Eye (tissue), 1 donor: ENCODE results near the gene SMIM13.
A peak's percentile ranks its signal among the peaks of the same experiment; 100 is the strongest.
"Not testable (repeated sequence)": the region's sequence is repeated elsewhere in the genome, so short reads cannot be mapped to it uniquely, and the experiment has no call there.

Source experiments
- DNase-seq: peaks from one replicate; pipeline ENCODE4 v3.0.0-alpha.2; 2015

The SMIM13 gene

DNA sequence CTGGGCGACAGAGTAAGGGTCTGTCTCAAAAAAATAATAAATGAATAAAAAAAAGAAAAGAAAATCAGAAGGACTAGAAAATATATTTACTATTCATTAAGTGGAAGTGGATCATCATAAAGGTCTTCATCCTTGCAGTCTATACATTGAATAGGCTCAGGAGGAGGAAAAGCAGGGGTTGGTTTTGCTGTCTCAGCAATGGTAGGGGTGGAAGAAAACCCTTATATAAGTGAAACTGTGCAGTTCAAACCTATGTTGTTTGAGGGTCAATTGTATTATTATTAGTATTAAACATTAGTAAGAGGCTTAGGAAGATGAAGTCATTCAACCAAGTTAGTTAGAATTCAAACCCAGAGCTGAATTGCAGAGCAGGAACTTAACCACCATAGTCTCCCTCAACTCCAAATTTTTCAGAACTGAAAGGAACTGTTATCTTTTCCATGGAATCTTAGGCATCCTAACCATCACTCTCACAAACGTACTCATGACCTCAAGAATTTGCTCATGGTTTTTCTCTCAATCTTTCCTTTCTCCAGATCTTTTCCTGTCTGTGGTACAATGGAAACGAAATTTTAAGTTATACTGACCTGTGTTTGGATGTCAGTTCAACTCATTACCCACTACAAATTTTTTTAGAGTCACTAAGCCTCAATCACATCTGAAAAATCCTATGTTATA is 7.7 kb upstream of the SMIM13 start:
- DNase-seq = no peak

DNA sequence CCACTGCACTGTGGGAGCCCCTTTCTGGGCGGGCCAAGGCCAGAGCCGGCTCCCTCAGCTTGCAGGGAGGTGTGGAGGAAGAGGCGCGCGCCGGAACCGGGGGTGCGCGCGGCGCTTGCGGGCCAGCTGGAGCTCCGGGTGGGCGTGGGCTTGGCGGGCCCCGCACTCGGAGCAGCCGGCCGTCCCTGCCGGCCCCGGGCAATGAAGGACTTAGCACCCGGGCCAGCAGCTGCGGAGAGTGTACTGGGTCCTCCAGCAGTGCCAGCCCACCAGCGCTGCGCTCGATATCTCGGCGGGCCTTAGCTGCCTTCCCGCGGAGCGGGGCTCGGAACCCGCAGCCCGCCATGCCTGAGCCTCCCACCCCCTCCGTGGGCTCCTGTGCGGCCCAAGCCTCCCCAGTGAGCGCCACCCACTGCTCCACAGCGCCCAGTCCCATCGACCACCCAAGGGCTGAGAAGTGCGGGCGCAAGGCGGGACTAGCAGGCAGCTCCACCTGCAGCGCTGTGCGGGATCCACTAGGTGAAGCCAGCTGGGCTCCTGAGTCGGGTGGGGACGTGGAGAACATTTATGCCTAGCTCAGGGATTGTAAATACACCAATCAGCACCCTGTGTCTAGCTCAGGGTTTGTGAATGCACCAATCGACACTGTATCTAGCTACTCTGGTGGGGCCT is 6.4 kb upstream of the SMIM13 start:
- not testable (repeated sequence) for DNase-seq

DNA sequence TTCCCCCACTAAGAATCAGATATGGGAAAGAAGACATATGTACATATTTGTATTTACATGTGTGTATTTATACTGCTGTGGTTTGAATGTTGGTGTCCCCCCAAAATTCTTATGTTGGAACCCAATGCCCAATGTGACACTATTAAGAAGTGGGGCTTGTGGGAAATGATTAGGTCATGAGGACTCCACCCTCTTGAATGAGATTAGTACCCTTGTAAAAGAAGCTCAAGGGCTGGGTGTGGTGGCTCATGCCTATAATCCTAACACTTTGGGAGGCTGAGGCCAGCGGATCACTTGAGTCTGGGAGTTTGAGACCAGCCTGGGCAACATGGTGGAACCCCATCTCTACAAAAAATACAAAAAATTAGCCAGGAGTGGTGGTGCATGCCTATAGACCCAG is 3.9 kb upstream of the SMIM13 start:
- DNase-seq = no peak

DNA sequence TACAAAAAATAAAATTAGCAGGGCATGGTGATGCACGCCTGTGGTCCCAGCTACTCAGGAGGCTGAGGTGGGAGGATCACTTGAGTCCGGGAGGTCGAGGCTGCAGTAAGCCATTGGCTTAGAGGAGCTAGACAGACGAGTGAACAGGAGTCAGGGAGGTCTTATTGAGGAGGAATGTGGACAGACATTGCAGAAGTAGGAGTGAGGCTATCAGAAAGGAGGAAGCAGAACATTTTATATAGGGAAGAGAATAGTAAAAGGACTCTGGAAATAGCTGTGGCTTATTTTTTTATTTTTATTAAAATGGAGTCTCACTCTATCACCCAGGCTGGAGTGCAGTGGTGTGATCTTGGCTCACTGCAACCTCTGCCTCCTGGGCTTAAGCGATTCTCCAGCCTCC is 2.5 kb upstream of the SMIM13 start:
- not testable (repeated sequence) for DNase-seq

DNA sequence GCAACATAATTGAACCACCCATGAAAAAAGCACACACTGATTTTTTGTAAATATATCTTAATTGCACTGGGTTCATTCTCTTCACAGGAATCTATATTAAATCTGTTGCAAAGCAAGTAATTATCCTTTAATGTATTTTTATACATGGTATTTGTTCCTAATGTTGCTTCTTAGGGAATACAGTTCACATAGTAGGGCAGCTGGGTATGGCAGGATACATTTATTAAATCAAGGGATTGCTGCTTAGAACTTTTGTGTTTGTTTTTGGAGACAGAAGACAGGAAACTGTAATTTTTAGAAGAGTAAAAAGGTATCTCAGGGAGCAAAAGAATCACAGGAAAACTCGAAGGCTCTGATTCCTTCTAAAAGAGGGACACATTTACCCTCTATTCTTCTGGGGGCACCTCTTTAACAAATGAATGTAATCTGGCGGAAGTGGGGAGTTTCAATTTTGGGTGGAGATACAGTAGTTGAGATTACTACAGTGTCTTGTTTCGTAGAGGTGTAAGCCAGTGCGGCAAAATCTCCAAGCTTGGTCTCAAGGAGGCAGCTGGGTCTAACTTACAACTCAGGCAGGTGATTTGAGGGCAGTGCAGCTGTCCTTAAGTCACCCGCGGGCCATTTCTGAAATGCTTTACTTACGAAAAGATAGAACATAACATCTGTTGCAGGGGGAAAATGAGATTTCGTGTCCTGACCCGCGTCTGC is 812 bp upstream of the SMIM13 start:
- DNase-seq = no peak

DNA sequence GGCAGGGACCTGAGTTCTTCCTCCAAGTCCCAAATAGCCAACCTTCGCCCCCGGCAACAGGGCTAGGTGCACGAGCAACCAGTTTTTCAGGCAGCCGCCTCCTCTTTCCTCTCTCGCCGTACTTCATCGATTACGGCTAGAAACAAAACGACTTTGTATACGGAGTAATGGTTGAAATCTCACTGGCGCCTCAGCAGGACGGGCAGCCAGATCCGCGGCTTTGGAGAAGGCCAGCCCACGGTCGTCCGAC is 333 bp upstream of the SMIM13 start:
- no peak for DNase-seq

DNA sequence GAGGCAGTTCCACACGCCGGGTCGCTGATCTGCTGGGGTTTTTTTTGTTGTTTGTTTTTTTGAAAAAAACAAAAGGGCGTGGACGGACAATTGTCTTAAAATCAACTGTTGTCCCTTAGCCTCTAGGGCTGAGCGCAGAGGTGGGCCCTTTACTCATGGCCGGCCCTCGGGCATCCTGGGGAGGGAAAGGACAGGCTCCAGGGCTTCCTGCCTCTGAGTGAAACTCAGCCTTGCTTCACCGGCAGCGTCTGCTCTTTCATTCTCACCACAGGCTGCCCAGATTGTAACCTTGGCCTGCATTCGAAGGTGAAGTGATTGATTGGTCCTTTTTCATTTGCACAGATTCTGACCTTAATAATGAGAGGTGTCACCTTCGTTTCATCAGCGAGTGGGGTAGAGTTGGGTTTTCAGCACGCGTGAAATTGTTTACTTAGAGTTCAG is 797 bp downstream of the SMIM13 start:
- DNase-seq = peak; percentile 77

DNA sequence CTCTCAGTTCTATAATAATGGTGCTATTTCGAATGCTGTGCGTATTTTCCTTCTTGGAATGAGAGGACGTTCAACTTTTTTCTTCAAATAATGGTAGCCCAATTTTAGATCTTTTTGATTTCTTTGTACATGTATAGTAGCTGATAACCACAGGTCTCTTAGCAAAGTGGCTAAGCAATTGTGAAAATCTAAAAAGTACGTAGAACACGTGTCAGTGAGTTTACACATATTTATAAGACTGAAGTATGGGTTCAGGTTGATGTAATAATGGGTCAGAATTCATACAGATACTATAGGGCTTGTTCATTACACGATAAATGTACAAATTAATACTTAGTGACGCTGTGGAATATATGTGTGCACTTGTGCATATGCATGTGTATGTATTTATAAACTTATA is 1.3 kb downstream of the SMIM13 start:
- DNase-seq = no peak

DNA sequence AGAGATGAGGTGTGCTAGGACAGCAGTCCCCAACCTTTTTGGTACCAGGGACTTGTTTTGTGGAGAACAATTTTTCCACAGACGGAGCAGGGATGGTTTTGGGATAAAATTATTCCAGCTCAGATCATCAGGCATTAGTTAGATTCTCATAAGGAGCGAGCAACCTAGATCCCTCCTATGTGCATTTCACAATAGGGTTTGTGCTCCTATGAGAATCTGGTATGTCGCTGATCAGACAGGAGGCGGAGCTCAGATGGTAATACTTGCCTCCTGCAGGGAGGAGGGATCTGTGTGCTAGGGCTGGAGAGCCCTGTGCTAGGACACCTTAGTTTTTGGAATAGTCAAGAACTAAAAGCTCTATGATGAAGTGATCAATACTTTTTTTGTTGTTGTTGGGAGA is 2.5 kb downstream of the SMIM13 start:
- DNase-seq = peak; percentile 50

DNA sequence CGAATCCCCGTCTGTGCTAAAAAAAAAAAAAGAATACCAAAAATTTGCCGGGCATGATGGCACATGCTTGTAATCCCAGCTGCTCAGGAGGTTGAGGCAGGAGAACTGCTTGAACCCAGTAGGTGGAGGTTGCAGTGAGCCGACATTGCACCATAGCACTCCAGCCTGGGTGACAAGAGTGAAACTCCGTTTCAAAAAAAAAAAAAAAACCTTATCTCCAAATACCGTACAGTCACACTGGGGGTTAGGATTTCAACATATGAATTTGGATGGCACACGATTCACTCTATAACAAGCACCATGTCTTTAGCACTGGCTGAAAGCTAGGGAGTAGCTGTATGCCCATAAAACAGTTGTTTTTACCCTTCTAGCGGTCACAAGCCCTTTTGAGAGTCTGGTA is 3.8 kb downstream of the SMIM13 start:
- no peak for DNase-seq

DNA sequence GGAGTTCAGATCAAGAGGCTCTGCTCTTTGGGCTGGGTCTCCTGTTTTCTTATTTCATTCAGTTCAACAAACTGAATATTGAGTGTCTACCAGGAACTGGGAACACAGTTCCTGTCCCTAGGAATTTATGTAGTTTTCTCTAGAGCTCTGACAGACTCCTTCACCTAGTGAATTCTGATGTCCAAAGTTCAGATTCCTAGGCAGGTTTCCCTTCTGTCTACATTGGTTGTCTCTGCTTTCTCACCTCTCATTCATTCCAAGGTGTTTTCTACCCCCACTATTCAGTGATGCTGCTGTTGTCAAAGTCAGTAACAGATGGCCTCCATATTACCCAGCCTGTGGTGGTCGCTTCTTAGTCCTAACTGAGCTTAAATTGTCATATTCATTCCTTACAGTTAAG is 4.4 kb downstream of the SMIM13 start:
- no peak for DNase-seq

DNA sequence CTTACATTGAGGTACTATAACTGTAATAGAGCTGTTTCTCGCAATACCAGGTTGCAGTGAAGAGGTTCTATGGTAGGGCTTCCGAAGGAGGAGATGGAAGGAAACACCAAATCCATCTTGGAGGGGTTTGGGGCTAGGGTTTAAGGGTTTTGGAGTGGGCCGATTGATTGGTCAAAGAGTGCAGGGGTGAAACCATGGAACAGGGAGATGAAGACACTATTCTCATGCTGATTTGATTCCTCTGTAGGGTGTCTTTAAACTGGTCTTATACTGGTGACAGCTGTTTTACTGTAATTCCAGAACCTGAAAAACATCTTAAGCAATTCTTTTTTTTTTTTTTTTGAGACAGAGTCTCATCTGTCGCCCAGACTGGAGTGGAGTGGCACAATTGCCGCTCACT is 7.8 kb downstream of the SMIM13 start:
- DNase-seq = no peak

DNA sequence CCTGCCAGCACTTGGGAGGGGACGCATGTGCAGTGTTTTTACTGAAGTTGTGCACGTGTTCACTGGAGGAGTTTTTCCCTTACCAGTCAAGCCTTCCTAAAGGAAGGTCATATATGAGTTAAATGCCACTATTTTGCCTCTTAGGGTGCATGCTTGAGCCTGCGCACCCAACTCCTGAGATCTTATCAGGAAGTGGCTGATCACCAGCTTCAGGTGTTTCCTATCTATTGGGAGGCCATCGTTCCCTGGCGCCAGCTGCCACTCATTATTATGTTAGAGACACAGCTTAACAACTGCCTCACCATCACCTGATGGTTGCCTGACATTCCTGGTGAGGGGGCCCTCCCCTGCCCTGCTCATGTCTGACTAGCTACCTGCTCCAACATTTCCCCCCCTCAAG is 9.4 kb downstream of the SMIM13 start:
- DNase-seq = no peak

DNA sequence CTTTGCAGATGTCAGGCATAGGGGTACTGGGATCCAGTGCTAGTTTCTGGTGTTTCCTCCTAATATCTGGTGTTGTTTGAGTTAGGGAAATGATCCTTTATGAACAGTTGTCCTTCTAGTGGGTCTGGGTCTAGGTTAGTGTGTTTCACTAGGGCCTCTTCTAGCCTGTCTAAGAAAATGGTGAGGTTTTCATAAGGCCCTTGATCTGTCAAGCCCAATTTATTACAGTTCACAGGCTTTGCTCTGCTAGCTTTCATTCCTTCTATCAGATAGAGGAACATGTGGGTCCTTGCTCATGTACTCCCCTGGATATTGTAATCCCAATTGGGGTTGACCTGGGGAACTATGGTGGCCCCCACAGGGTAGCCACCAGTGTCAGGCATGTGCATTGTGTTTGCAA is 15.1 kb downstream of the SMIM13 start:
- DNase-seq = peak; percentile 76

DNA sequence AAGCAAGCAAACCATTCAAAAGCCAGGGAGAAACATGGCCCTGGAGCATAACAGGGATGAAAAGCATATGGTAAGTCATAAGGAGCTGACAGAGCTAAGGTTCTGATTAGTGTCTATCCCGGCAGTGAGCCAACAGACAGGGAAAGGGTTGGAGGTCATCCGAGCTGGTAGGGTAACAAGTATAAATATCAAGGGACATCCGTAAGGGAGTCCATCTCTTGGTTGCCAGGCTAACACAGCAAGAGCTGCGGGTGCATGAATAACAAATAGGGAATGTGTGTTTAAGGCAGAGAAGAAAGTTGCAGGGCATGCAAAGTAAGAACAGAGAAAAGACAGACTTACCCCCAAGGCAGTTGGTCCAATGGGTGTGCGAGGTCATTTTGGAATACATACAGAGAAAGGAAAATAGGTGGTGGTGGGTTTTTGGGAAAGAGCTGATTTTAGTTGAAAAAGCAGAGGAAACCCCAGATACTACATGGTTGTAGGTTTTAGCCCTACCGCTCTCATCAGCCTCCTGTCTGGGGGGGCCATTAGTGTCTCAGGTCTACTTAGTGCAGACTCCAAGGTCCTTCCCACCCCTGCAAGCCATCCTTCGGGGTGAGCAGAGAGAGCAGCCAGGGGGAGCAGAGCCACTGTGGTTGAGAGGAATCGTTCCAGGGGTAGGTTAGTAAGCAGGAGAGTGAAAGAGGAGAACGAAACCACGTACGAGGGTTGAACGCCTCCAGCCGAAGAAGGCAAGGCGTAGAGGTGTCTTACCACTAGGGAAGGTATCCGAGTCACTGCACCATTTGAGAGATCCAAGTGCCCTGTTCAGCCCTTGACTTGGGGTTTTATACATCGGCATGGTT is 17.5 kb downstream of the SMIM13 start, which contains the start of gene ERVFRD-1:
Gene ERVFRD-1, minus strand, starts transcription at position 805 of the 848 bp plus-strand sequence. CDS start 6,415 bp downstream, outside the sequence.
- no peak for DNase-seq

DNA sequence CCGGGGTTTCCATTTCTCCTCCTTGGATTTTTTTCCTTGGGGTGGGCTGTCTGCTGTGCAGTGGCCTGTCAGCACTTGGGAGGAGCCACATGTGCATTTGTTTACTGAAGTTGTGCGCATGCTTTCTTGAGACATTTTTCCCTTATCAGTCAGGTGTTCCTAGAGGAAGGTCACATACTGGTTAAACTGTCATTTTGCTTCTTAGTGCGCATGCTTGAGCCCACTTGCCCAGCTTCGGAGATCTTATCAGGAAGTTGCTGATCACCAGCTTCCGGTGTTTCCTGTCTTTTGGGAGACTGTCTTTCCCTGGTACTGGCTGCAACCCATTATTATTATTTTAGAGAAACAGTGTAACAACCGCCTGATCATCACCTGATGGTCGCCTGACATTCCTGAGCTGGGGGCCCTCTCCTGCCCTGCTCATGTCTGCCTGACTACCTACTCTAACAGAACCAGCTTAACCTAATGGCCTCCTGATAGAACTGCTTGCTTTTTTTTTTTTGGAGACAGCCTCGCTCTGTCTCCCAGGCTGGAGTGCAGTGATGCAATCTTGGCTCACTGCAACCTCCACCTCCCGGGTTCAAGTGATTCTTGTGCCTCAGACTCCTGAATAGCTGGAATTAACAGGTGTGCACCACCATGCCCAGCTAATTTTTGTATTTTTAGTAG is 18.3 kb downstream of the SMIM13 start:
- no peak for DNase-seq

DNA sequence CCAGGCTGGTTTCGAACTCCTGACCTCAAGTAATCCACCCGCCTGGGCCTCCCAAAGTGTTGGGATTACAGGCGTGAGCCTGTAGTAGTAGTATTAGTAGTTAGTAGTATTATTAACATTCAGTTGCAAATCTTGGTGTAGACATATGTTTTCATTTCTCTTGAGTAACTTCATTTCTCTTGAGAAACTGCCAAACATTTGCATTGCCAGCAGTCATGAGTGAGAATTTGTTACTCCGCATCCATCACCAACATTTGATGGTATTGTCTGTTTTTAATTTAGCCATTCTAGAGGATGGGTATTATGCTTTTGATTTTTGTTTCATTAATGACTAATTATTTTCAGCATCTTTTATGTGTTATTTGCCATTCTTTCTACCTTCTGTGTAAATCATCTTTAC is 19.4 kb downstream of the SMIM13 start:
- DNase-seq = no peak

DNA sequence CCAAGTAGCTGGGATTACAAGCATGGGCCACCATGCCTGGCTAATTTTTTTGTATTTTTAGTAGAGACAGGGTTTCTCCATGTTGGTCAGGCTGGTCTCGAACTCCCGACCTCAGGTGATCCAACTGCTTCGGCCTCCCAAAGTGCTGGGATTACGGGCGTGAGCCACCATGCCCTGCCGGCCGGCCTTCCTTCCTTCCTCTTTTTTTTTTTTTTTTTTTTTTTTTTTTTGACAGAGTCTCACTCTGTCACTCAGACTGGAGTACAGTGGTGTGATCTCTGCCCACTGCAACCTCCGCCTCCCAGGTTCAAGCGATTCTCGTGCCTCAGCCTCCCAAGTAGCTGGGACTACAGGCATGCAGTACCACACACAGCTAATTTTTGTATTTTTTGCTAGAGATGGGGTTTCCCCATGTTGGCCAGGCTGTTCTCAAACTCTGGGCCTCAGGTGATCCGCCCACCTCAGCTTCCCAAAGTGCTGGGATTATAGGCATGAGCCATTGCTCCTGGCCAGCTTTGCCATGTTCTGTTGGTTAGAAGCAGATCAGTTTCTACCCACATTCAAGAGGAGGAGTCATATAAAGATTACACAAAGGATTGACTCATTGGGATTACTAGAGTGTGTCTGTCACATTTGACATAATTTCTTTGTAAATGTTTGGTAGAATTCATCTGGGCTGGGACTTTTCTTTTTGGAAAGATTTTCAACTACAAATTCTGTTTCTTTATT is 22.3 kb downstream of the SMIM13 start:
- not testable (repeated sequence) for DNase-seq

DNA sequence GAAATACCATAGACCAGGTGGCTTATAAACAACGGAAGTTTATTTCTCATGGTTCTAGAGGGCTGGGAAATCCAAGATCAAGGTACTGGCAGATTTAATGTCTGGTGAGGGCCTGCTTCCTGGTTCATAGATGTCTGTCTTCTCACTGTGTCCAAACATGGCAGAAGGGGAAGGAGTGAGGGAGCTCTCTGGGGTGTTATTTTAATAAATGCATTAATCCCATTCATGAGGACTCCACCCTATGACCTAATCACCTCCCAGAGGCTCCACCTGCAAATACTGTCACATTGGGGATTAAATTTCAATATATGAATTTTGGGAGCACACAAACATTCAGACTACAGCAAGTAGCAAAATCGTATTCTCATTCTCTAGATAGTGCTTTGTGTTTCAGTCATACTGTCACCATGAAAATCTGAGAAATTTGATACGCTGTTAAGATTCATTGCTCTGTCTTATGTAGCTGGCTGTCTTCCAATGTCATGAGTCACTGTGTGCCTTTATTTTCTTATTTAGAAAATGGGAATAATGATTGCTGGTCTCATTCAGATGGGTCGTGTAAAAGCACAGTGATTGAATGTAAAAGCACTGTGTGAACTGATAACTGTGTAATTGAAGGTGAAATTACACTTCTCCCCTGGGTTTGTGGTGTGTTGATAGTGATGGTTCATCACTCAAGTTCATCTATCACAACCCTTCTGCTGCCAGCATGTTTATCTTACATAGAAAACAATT is 26.8 kb downstream of the SMIM13 start:
- no peak for DNase-seq

DNA sequence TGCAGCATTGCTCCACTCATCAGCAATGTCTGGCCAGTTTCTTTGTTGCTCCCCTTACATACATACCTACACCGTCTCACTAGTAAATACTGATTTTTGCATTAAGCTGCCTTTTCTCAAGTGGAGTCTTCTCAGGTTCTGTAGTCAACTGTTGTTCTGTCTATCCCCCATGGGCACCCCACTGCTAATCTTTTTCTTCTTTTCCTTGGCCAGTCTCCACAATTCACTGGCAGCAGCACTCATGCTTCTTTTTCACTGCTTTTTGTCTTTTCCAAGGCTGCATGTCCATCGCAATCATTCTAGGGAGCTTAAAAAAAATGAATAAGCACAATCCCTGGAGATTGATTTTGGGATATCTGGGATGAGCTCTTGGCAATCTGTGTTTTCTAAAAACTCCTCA is 28.2 kb downstream of the SMIM13 start:
- DNase-seq = no peak

DNA sequence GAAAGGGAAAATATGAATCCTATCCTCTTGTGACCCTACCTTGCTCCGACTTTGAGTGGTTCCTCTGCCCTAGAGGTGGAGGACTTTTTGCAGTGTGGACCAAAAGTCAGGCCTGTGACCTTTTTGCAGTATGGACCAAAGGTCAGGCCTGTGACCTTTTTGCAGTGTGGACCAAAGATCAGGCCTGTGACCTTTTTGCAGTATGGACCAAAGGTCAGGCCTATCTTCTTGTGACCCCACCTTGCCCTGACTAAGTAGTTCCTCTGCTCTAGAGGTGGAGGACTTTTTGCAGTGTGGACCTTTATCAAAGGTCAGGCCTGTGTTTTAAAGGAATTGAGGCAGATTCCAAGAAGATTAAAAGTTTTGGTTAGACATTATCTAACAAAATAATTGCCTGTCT is 28.7 kb downstream of the SMIM13 start:
- no peak for DNase-seq
